HEK293T (cell line): ENCODE measurements around the gene ARHGDIB.

Experiments used
- BHLHE40 ChIP-seq: fragments of 450-650 bp; IDR thresholded peaks from 2 replicates; pipeline ENCODE4 v1.6.1; 2016; ENCODE audit warnings: mild to moderate bottlenecking, moderate library complexity, borderline replicate concordance
- NFRKB ChIP-seq: fragments of 450-650 bp; IDR thresholded peaks from 2 replicates; pipeline ENCODE4 v1.6.1; 2016; ENCODE audit warnings: mild to moderate bottlenecking, moderate library complexity

DNA sequence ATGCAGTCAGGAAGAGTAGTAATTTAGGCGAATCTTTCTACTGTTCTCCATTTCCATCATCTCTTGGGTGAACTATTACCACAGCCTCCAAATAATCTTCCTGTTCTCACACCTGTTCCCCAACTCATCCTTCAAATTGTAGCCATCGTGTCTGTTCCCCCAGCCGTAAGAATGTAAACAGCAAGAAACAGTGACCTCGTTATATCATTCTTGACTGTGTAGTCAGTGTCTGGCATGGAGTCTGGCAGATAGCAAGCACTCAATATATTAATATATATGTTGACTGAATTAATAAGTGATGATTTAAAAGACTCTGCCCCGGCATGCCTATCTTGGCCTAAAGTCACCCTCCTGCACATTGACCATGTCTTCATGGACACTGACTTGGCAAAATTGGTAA, 31.7 kb upstream of the ARHGDIB start:
- TF ChIP-seq NFRKB = no peak
- no peak for TF ChIP-seq BHLHE40
